Muscle of leg (tissue), 9 donors: Measurements from ENCODE around the gene OR5B12. TPM values are rescaled to one million over a fixed set of nuclear protein-coding genes. Genes with fewer than 3 reads are reported as not detected.

ENCODE experiments used
- polyA plus RNA-seq, 8 donors: library from polyadenylated mRNA; unstranded; fragments of 120-200 nt; gene quantifications; one replicate each; pipeline versions ENCODE4 v1.2.1 to v1.2.3, GENCODE V29; 2013; ENCODE audit warnings: inconsistent platforms in 1 of 8, low replicate concordance in 1 of 8; ENCODE audit not compliant: insufficient read length in 8 of 8, insufficient read depth in 1 of 8
- total RNA-seq: library from RNA; stranded (reverse); fragments of 120-200 nt; gene quantifications from one replicate; pipeline ENCODE4 v1.2.4, GENCODE V29; 2013

The OR5B12 gene
- total and polyA plus RNA-seq, 9 donors = not detected

Other genes starting within 250 kb of the OR5B12 start
- gene OR1S2, start 238.1 kb downstream of the OR5B12 start, total RNA-seq = not detected
- gene OR1S2, start 238.1 kb downstream of the OR5B12 start, polyA plus RNA-seq = not detected
- gene OR1S1, start 229.5 kb downstream of the OR5B12 start, total RNA-seq = not detected
- not detected for gene OR1S1, start 229.5 kb downstream of the OR5B12 start, polyA plus RNA-seq
- not detected for gene OR10Q1, start 213.3 kb downstream of the OR5B12 start, total RNA-seq
- gene OR10Q1, start 213.3 kb downstream of the OR5B12 start, polyA plus RNA-seq = under 1 TPM in 1 of 8 donors, not detected in 7; 0.11 TPM
- not detected for gene OR10W1, start 174.0 kb downstream of the OR5B12 start, total RNA-seq
- not detected for gene OR10W1, start 174.0 kb downstream of the OR5B12 start, polyA plus RNA-seq
- gene OR5B17, start 83.2 kb downstream of the OR5B12 start, total RNA-seq = not detected
- not detected for gene OR5B17, start 83.2 kb downstream of the OR5B12 start, polyA plus RNA-seq
- gene OR5B3, start 35.4 kb downstream of the OR5B12 start, total RNA-seq = not detected
- not detected for gene OR5B3, start 35.4 kb downstream of the OR5B12 start, polyA plus RNA-seq
- not detected for gene OR5B2, start 14.1 kb downstream of the OR5B12 start, total RNA-seq
- gene OR5B2, start 14.1 kb downstream of the OR5B12 start, polyA plus RNA-seq = not detected
- not detected for gene OR5B21, start 65.9 kb upstream of the OR5B12 start, total RNA-seq
- not detected for gene OR5B21, start 65.9 kb upstream of the OR5B12 start, polyA plus RNA-seq
- 3.3 TPM for gene LPXN, start 133.6 kb upstream of the OR5B12 start, total RNA-seq
- gene LPXN, start 133.6 kb upstream of the OR5B12 start, polyA plus RNA-seq = 1 to 10 TPM; 2.6 to 5.6 (median 3.9) TPM
- 31.2 TPM for gene ZFP91, start 136.8 kb upstream of the OR5B12 start, total RNA-seq
- gene ZFP91, start 136.8 kb upstream of the OR5B12 start, polyA plus RNA-seq = 10 to 100 TPM; 32.0 to 46.6 (median 39.0) TPM
- gene CNTF, start 180.4 kb upstream of the OR5B12 start, total RNA-seq = 0.89 TPM
- 1 to 10 TPM in 1 of 8 donors, under 1 TPM in 7; 0.55 to 1.0 (median 0.89) TPM for gene CNTF, start 180.4 kb upstream of the OR5B12 start, polyA plus RNA-seq